HG03457 (cell line): ENCODE results near the gene CFTR.
"Not testable (repeated sequence)": the region's sequence is repeated elsewhere in the genome, so short reads cannot be mapped to it uniquely, and the experiment has no call there.

Source experiments
- ATAC-seq: cut with Tn5 transposase; IDR thresholded peaks from one replicate; pipeline ENCODE4 v1.9.1; 2021; ENCODE audit warnings: moderate number of reproducible peaks; ENCODE audit not compliant: unreplicated experiment

The CFTR gene

GRCh38 chr7:117683430-117684175 lies 203.8 kb downstream of the CFTR start:
- ATAC-seq, result no peak

GRCh38 chr7:117685795-117686194 lies 206.0 kb downstream of the CFTR start:
- ATAC-seq, result no peak

- no peak for ATAC-seq
Observed at GRCh38 chr7:117686311-117686935, 206.6 kb downstream of the CFTR start.

- ATAC-seq, result no peak
Observed at GRCh38 chr7:117688126-117688525, 208.3 kb downstream of the CFTR start.

GRCh38 chr7:117689406-117689805 lies 209.6 kb downstream of the CFTR start:
- no peak for ATAC-seq

- no peak for ATAC-seq
Observed at GRCh38 chr7:117690147-117690546, 210.3 kb downstream of the CFTR start.

GRCh38 chr7:117692338-117692737 lies 212.5 kb downstream of the CFTR start:
- ATAC-seq, result no peak

- ATAC-seq, result no peak
Observed at GRCh38 chr7:117698018-117698417, 218.2 kb downstream of the CFTR start.

GRCh38 chr7:117704063-117704462 lies 224.2 kb downstream of the CFTR start:
- ATAC-seq, result no peak

GRCh38 chr7:117705630-117706029 lies 225.8 kb downstream of the CFTR start:
- no peak for ATAC-seq

- no peak for ATAC-seq
Observed at GRCh38 chr7:117706210-117706609, 226.4 kb downstream of the CFTR start.

GRCh38 chr7:117707080-117707479 lies 227.3 kb downstream of the CFTR start:
- ATAC-seq, result no peak

GRCh38 chr7:117708173-117708572 lies 228.3 kb downstream of the CFTR start:
- not testable (repeated sequence) for ATAC-seq

- no peak for ATAC-seq
Observed at GRCh38 chr7:117711556-117711955, 231.7 kb downstream of the CFTR start.

GRCh38 chr7:117715784-117716445 lies 236.1 kb downstream of the CFTR start:
- ATAC-seq, result peak; percentile 62

- ATAC-seq, result no peak
Observed at GRCh38 chr7:117716707-117717299, 237.0 kb downstream of the CFTR start.

GRCh38 chr7:117717357-117717756 lies 237.5 kb downstream of the CFTR start:
- no peak for ATAC-seq
